AG20443 (cell line): ENCODE results near the gene SPAG9.

Experiments
- DNase-seq: peaks from one replicate; pipeline ENCODE4 v3.0.0; 2012; ENCODE audit warnings: low spot score, mixed read lengths

The SPAG9 gene, protein sequence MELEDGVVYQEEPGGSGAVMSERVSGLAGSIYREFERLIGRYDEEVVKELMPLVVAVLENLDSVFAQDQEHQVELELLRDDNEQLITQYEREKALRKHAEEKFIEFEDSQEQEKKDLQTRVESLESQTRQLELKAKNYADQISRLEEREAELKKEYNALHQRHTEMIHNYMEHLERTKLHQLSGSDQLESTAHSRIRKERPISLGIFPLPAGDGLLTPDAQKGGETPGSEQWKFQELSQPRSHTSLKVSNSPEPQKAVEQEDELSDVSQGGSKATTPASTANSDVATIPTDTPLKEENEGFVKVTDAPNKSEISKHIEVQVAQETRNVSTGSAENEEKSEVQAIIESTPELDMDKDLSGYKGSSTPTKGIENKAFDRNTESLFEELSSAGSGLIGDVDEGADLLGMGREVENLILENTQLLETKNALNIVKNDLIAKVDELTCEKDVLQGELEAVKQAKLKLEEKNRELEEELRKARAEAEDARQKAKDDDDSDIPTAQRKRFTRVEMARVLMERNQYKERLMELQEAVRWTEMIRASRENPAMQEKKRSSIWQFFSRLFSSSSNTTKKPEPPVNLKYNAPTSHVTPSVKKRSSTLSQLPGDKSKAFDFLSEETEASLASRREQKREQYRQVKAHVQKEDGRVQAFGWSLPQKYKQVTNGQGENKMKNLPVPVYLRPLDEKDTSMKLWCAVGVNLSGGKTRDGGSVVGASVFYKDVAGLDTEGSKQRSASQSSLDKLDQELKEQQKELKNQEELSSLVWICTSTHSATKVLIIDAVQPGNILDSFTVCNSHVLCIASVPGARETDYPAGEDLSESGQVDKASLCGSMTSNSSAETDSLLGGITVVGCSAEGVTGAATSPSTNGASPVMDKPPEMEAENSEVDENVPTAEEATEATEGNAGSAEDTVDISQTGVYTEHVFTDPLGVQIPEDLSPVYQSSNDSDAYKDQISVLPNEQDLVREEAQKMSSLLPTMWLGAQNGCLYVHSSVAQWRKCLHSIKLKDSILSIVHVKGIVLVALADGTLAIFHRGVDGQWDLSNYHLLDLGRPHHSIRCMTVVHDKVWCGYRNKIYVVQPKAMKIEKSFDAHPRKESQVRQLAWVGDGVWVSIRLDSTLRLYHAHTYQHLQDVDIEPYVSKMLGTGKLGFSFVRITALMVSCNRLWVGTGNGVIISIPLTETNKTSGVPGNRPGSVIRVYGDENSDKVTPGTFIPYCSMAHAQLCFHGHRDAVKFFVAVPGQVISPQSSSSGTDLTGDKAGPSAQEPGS (N-terminal part only)

DNA sequence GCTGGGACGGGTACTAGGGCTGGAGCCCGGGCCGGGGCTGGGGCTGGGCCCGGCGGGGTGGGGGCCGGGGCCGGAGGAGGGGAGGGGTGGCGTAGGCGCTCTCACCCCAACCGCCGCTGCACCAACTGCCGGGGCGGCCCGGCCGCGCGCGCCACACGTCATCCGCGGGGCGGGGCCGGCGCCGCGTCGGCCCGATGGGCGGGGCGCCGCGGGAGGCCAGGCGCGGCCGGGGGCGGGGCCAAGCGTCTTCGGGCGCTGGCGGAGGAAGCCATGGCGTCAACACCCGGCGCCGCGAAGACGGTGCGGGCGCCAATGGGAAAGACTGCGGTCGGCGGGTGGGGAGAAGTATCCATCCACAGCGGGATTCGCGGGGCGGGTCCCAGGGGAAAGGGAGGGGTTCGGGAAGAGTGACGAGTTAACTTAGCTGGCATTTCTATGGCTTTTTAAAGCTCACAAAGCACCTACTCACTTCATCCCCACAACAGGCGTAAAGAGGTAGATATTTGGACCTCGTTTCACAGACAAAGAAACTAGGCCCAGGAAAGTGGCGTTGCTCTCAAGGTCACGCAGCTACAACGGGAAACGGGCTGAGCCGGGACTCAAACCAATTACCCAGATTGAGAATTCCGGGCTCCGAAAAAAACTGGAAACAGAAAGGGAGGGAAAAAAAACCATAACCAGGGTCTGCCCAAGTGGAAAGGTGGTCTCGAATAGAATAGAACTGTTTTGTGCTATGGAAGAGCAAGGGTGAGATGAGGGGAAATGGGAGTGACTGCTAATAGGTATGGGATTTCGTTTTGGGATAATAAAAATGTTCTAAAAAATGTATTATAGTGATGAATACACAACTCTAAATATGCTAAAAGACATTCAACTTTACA, at the start of gene SPAG9:
SPAG9 (minus strand) TSS at position 130 of the 881 bp plus-strand sequence. CDS start 212 bp downstream, outside the sequence.
- DNase-seq: peak; percentile 99

DNA sequence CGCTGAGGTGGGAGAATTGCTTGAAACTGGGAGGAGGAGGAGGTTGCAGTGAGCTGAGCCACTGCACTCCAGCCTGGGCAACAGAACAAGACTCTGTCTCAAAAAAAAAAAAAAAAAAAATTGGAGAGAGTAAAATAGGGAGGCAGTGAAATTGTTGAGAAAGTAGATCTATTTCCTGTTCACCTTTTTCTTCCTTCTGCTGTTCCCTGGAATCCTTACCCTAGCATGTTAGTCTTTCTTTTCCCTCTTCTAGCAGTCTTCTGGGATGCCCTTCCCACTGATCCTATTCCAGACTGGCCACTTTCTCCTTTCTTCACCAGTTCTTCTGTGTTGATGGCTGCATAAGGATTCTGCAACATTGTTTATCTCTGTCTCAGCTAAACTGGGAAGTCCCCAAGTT, 48.7 kb upstream of the SPAG9 start:
- no peak for DNase-seq

DNA sequence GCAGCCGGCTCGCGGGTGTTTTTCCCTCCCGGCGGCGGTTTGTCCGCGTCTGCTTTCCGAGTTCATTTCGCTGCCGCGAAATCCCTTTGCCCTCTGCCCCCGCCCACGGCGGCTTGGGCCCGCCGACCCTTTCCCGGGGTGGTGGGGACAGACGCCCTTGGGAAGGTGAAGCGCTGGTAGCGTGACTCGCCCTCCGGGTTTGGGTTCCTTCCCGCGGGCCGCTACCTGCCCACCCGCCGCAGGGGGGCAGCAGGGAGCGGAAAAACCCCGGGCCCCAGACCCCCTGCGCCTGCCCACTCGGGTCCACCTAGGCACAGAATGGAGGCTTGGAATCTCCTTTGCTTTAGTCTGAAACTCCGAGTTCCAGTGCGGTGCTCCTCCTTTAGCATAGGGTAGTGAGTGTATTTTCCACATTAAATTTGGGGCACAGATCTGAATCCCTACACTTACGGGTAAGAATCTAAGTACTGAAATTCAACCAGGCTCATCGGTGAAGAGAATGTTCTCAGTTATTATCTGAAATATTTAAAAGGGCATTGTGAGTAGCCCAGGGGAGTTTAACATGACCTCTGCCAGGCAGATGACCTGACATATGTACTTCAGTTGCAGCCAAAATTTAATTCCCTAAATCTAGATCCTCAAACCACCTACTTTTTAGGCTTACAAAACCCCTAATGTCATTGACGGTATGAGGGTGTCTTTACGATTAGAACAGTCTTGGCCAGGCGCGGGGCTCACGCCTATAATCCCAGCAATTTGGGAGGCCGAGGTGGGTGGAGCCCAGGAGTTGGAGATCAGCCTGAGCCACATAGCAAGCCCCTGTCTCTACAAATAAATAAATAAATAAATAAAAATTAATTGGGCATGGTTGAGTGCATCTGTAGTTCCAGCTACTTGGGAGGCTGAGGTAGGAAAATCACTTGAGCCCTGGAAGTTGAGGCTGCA, 46.6 kb upstream of the SPAG9 start:
- peak; percentile 91 for DNase-seq

DNA sequence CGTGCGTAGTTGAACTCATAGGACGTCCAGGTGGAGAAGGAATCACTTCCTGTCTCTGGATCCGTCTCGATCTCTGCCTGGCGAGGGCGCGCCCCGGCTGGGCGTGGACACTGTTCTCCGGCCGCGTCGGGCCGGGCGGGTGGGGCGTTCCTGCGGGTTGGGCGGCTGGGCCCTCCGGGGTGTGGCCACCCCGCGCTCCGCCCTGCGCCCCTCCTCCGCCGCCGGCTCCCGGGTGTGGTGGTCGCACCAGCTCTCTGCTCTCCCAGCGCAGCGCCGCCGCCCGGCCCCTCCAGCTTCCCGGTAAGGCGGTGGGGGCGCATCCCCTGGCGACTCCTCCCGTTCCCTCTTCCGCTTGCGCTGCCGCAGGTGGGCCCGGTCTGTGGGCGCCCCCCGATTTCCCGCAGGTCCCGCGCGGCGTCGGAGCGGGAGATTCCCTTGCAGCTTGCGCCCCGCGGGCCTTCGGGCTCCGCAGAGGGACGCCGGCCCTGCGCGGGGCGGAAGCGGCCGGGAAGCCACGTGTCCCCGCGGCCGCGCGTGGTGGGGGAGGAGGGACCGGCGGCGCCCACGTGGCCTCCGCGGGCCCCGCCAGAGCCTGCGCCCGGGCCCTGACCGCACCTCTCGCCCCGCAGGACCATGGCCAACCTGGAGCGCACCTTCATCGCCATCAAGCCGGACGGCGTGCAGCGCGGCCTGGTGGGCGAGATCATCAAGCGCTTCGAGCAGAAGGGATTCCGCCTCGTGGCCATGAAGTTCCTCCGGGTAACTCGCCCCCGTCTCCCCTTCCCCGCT, 45.7 kb upstream of the SPAG9 start, which contains the start of gene NME2:
NME2 (plus strand) TSS at position 214 of the 789 bp plus-strand sequence; CDS start at position 634, 420 bp downstream.
- peak; percentile 98 for DNase-seq

DNA sequence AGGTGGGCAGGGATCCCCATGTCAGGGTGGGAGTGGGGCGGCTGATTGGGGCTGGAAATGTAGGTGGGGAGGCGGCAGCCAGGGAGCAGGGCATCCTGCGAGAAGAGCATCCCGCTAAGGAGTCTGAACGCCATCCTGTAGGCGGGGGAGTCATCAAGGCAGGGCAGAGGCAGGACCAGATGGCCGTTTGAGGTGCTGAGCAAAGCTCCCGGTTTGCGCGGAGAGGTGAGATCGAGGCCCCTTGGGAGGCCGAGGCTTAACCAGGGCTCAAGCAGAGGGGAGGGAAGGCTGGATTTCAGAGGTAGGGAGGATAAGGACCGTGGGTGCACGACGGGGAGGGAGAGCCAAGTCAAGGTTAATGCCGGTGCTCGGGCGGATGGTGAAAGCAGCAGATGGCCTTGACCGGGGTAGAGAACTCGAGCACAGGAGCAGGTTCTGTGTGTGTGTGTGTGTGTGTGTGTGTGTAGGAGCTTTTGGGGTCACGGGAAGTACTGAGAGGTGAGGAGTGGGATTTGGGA, 45.1 kb upstream of the SPAG9 start:
- DNase-seq: peak; percentile 41

DNA sequence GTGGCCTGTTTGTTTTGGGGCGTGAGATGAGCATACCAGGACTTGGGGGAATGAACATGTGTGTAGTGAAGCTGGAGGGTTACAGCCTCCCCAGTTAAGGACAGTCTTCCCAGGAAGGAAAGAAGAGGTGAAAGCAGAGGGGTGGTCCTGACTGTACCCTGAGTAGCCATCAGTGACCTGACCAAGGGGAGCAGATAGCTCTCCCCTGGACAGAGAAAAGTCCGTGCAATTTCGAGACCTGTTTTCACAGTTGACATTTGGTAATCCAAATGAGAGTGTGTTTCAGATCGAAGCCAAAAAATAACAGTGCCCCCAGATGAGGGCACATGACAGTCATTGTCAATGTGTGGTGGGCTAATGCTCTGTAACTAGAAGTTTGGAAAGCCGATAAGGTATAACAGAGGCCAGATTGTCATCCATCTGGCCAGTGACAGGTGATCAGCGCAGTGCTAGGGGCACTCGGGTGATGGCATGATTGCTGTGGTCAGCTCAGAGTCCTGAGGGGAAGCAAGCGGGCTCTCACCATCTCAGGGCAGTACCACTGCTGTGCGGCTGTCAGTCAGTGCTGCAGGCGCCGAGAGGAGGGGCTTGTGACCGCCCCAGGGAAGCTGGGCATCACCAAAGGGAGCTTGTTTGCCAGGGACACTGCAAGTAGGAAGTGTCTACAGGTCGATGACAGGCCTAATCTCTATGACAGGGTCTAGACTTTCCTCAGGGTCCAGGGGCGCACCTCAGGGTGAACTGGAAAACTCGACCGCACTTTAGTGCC, 44.4 kb upstream of the SPAG9 start:
- DNase-seq: no peak

DNA sequence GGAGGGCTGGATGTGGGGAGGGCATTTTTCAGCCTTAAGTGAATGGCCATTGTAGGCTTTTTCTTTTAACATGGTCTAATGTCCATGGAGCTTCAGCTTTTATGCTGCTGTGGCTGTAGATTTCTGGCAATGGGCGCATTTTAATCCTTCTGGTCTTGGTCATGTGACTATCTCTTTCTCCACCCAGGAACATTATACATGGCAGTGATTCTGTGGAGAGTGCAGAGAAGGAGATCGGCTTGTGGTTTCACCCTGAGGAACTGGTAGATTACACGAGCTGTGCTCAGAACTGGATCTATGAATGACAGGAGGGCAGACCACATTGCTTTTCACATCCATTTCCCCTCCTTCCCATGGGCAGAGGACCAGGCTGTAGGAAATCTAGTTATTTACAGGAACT, 40.9 kb upstream of the SPAG9 start:
- DNase-seq: no peak

DNA sequence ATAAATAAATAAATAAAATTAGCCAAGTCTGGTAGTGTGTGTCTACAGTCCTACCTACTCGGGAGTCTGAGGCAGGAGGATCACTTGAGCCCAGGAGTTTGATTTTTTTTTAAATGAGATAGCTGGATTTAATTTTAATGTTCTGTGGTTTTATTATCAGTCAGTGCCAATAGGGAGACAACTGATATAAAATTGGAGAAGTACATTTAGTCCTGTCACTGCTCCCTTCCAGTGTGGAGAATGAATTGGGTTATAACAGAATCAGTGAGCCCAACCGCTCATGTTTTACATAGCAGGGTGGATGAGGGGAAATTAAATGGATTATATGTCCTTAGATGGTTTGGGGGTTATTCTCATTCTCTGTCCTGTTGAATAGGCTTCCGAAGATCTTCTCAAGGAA, 38.9 kb upstream of the SPAG9 start:
- no peak for DNase-seq

DNA sequence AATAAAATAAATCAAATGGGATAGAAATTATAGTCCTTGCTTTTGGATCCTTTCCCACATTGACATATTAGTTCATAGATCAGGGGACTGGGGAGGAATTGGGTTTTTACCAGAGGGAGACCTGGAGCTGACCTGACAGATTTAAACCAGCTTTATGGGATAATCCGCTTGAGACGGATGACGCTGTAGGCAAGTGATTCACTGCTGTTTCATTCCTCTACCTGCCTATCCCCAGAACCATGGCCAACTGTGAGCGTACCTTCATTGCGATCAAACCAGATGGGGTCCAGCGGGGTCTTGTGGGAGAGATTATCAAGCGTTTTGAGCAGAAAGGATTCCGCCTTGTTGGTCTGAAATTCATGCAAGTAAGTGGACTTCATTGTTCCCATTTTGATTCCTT, 34.7 kb upstream of the SPAG9 start:
- DNase-seq: no peak

DNA sequence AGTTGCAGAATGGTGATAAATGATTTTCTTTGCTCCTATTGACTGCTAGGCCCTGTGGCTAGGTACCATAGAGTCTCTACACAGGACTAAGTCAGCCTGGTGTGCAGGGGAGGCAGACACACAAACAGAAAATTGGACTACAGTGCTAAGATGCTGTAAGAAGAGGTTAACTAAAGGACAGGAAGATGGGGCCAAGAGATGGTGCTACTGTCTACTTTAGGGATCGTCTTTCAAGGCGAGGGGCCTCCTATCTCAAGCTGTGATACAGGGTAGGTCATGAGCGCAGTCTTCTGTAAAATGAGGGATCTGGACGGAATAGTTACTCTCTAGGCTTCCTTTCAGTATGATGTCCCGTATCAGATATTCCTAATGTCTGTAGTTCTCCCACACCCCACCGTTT, 33.5 kb upstream of the SPAG9 start:
- peak; percentile 14 for DNase-seq

DNA sequence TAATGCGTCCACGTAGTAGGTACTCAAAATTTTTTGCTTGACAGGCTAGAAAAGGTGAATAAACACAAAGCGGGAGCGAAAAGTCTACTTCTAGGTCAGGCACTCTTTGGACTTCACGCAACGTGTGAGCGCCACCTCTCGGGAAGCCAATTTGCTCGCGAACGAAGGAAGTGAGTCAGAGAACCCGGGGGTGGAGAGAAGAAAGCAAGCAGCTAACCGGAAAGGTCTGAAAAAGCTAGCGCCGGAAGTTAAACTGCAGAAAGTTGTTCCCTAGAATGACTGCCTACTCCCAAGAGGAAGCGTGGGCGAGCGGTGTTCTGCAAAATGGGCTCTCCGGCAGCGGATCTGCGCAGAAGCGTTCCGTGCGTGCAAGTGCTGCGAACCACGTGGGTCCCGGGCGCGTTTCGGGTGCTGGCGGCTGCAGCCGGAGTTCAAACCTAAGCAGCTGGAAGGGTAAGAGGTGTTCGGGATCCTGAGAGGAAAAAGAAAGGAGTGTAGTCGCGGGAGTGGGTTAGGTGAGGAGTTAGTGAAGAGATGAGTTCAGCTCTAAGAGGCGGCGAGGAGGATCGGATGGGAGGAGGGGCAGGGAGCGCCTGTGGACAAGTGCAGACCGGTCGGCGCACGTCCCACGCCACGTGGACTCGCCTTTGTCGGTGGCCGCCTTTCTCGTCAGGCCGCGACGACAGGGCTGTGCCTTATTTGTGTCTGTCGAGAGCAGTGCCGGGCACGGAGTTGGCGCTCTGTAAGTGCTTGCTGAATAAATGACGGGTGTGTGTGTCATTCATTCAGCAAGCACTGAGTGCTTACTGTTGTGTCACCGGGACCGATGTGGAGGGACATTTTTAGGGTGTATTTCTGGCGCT, 32.8 kb upstream of the SPAG9 start, which contains the start of gene NME1:
NME1 (plus strand) TSS at position 350 of the 863 bp plus-strand sequence. CDS start 2,096 bp downstream, outside the sequence.
- peak; percentile 96 for DNase-seq

DNA sequence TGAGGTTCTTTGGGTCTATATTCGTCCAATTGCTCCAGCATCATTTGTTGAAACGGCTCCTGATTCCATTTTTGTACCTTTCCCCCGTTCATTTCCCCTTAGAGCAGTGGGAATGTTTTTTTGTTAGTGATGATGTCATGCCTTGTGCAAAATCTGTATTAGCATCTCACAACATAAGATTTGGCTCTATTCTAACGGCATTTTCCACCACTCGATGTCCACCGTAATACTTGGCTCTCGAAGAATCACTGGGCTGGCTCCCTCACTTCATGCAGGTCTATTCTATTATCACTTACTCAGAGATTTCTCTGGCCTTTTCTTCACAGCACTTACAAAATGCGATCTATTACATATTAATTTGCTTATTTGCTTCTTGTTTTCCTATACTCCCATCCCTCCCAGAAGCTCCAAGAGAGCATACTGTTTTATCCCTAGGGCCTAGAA, 32.1 kb upstream of the SPAG9 start:
- DNase-seq: peak; percentile 26

DNA sequence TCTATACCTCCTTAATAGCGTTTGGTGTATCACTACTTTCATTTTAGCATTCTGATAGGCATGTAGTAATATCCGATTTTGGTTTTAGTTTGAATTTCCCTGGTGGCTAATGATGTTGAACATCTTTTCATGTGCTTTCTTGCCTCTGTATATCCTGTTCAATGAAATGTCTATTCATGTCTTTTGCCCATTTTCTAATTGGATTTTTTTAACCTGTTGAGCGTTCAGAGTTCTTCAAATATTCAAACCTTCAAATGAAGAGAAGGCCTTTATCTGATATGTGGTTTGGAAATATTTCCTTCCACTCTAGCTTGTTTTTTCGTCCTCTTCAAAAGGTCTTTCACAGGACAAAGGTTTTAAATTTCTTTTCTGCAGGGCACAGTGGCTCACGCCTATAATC, 30.3 kb upstream of the SPAG9 start:
- DNase-seq: no peak

DNA sequence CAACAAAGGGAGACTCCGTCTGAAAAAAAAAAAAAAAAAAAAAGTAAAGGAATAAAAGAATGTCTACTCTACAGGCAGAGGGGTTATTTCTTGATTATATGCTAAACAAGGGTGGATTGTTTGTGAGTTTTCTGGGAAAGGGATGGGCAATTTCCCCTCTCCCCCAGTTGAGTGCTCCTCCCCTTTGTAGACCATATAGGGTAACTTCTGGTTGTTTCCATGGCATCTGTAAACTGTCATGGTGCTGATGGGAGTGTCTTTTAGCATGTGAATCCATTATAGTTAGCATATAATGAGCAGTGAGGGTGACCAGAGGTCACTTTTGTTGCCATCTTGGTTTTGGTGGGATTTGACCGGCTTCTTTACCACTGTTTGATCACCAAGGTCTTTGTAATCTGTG, 28.5 kb upstream of the SPAG9 start:
- DNase-seq: no peak

DNA sequence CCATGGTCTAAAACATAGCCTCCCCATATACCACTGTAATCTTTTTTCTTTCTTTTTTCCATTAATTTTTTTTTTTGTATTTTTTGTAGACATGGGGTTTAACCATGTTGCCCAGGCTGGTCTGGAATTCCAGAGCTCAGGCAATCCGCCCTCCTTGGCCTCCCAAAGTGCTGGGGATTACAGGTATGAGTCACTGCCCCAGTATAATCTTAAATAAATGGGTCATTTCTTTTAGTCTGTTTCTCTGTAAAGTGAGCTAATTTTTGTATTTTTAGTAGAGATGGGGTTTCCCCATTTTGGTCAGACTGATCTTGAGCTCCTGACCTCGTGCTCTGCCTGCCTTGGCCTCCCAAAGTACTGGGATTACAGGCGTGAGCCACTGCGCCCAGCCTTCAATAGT, 27.0 kb upstream of the SPAG9 start:
- no peak for DNase-seq

DNA sequence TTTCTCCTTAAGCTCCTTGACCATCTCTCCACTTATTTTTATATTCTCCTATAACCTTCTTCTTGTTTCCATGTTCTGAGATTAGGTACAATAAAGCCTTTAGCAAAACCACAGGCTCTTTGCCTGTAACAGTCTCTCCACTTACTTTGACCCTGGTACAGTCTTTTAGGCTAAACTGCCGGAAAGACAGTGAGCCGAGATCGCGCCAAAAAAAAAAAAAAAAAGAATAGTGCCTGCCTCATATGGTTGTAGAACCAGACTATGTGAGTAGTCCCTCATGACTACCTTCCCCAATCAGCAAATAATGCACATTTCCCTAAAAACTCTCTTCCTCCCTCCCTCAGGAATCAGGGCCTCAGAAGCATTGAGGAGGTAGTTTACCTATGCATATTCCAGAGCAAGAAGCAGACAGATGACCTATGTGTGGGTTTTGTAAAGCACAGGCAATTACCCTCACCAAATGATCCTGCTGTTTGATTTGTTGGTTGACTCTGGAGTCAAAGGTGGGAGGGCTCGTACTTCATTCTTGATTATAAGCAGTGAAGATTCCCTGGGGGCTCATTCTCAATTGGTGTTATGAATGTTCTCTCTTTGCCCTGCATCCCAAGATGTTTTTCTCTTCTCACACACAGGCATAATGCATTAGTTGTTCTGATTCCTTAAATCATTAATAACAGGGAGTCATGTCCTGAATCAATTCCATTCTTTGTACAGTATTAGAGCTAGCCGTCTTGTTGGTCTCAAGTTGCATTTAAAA, 23.8 kb upstream of the SPAG9 start:
- no peak for DNase-seq
